ENCODE results near the gene CD2AP.

DNA sequence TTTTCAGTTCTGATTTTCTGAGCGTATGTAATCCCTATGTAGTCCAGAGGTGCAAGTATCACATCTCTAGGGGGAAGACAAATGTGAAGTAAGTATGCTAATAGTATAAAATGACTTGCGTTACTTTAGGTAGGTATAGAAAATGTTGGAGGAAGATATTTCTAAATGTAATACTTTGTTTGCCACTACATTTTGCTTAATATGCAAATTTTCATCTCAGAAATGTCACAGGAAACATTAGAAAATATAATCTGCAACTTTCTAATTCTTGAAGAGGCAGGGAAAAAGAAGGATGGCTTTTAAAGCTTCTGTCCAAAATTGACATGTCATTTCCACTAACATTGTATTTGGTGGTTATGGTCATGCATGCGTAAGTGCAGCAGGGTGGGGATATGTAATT lies 85.6 kb downstream of the CD2AP start:
- no peak for TF ChIP-seq POLR2AphosphoS5 (IDR thresholded peaks at IDR 0.05)
- TF ChIP-seq POLR2A (IDR thresholded peaks at IDR 0.05) = no peak
- TF ChIP-seq, protein P1, sequence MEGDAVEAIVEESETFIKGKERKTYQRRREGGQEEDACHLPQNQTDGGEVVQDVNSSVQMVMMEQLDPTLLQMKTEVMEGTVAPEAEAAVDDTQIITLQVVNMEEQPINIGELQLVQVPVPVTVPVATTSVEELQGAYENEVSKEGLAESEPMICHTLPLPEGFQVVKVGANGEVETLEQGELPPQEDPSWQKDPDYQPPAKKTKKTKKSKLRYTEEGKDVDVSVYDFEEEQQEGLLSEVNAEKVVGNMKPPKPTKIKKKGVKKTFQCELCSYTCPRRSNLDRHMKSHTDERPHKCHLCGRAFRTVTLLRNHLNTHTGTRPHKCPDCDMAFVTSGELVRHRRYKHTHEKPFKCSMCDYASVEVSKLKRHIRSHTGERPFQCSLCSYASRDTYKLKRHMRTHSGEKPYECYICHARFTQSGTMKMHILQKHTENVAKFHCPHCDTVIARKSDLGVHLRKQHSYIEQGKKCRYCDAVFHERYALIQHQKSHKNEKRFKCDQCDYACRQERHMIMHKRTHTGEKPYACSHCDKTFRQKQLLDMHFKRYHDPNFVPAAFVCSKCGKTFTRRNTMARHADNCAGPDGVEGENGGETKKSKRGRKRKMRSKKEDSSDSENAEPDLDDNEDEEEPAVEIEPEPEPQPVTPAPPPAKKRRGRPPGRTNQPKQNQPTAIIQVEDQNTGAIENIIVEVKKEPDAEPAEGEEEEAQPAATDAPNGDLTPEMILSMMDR (IDR thresholded peaks at IDR 0.05) = no peak

Data from sigmoid colon (tissue), 4 donors.